Activated CD8-positive, alpha-beta memory T cell treated with anti-CD3 and anti-CD28 coated beads, Interleukin-2, amount 10 ng/mL, durations not matched to agents 7 days and 5 days (primary cell): Measurements from ENCODE around the gene SLC12A8. TPM values are rescaled to one million over a fixed set of nuclear protein-coding genes. Genes with fewer than 3 reads are reported as not detected.

Source experiments
- ATAC-seq: fragments of 150-1000 bp; cut with Tn5 transposase; one replicate; pipeline ENCODE4 v1.10.0; 2021; ENCODE audit warnings: moderate library complexity
- CTCF ChIA-PET: fragments of 350-600 bp; sonication (Branson Sonifier 250); formaldehyde crosslinking; loops from one replicate; lab custom pipeline; 2021; ENCODE audit warnings: antibody characterized with exemption; lab: Charles Lee
- DNase-seq: peaks from one replicate; pipeline ENCODE4 v3.0.0-alpha.2; 2020
- H3K27ac Mint-ChIP-seq: one replicate; pipeline ENCODE4 v1.8.0; 2021; ENCODE audit warnings: mild to moderate bottlenecking, mixed read lengths
- H3K27me3 Mint-ChIP-seq: one replicate; pipeline ENCODE4 v1.8.0; 2021; ENCODE audit warnings: mixed read lengths
- H3K36me3 Mint-ChIP-seq: one replicate; pipeline ENCODE4 v1.8.0; 2021; ENCODE audit warnings: mild to moderate bottlenecking, mixed read lengths
- H3K4me1 Mint-ChIP-seq: one replicate; pipeline ENCODE4 v1.8.0; 2021; ENCODE audit warnings: mixed read lengths
- H3K4me3 Mint-ChIP-seq: one replicate; pipeline ENCODE4 v1.8.0; 2021; ENCODE audit warnings: mild to moderate bottlenecking, moderate library complexity, mixed read lengths
- H3K9me3 Mint-ChIP-seq: one replicate; pipeline ENCODE4 v1.8.0; 2022; ENCODE audit warnings: low read depth, mixed read lengths
- total RNA-seq, 2 experiments: library from RNA; stranded (reverse); gene quantifications; one replicate each; pipeline ENCODE4 v1.2.3, GENCODE V29; 2021

Gene SLC12A8
- total RNA-seq, 2 experiments from 2014 or later = 1.3 to 4.3 TPM

DNA sequence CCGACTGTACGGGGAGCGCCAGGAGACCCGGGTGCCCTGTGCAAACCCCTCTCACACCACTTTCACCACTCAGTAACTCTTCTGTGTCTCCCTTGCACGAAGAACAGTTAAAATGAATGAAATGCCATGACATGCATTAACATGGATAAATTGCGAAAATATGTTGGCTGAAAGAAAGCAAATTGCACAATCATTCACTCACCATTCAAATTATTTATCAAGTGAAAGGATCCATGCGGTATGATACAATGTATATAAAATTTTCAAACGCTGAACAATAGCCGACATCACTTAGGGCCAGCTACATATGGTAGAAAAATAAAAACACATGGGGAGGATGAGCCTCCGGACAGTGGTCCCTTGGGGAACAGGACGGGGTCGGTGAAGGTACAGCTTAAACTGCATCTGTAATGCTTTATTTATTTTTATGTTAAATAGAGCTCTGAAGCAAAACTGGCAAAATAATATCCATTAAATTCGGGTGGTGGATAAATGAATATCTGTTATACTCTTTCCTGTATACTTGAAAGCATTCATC, 45.9 kb downstream of the SLC12A8 start:
- CTCF ChIA-PET = interaction anchor here (0.7 kb wide), 1 partner anchor 270 kb away, joined by 3 read pairs; no protein-coding TSS in a partner anchor
- Mint-ChIP-seq H3K4me3 (no peak overlapping the region), H3K36me3 (no peaks in the 10 kb centered on the region), H3K9me3 (no peaks in the 10 kb centered on the region), H3K27me3 (peaks cover 25% of the 10 kb centered on the region), H3K27ac (no peak overlapping the region), H3K4me1 (peaks cover 2% of the 10 kb centered on the region)
- DNase-seq = no peak
- no peak for ATAC-seq

- no peak for DNase-seq
- Mint-ChIP-seq H3K9me3 (no peaks in the 10 kb centered on the region), H3K4me1 (peaks cover 2% of the 10 kb centered on the region), H3K27ac (no peak overlapping the region), H3K4me3 (no peak overlapping the region), H3K27me3 (peaks cover 31% of the 10 kb centered on the region), H3K36me3 (no peaks in the 10 kb centered on the region)
- CTCF ChIA-PET = no interaction called here
- ATAC-seq = no peak
Measured at GRCh38 chr3:125165948-125166553, 46.5 kb downstream of the SLC12A8 start.

- H3K9me3 Mint-ChIP-seq = no peaks in the 10 kb centered on the region
- no peaks in the 10 kb centered on the region for H3K36me3 Mint-ChIP-seq
- DNase-seq (no peak), ATAC-seq (no peak)
- peaks cover 2% of the 10 kb centered on the region for H3K4me1 Mint-ChIP-seq
- H3K27me3 Mint-ChIP-seq = peaks cover 37% of the 10 kb centered on the region
- no peak overlapping the region for H3K4me3 Mint-ChIP-seq
- CTCF ChIA-PET = no interaction called here
- H3K27ac Mint-ChIP-seq = no peak overlapping the region
Measured at GRCh38 chr3:125165189-125165947, 47.2 kb downstream of the SLC12A8 start.

DNA sequence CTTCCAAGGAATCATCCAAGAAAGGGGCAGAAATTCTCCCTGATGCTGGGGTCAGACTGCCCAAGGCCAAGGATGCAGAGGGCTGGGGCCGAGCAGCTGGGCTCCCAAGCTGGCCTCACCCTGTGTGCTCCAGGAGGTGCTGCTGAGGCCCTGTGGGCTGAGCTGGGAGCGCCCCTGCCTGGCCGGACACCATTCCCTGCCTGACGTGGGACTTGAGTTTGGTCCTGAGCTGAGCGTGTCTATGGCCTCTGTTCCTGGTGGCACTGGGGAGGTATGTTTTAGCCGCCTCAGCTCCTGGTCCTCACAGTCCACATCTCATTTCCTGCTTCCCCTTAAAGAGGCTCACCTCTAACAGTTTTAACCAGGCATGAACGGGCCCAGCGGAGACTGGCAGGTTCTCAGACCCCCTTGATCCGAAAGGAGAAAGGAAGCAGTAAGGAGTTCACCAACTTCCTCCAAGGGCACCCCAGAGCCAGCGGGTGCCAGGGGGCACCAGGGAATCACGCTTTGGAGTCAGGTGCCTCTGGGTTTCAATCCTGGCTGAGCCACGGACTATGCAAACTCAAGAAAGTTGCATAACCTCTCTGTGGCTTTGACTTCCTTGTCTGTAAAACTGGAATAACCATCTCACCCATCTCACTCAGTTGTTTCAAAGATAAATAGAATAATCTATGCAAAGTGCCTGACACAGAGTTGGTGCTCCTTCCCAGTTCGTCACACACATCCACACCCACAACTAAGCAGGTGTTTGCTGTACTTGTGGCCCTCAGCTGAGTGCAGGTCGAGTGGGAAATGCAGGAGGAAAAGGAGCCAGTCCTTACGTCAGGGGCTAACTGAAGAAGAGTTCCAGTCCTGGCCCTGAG, 48.6 kb downstream of the SLC12A8 start:
- H3K27me3 Mint-ChIP-seq = peaks cover 33% of the 10 kb centered on the region
- CTCF ChIA-PET = no interaction called here
- H3K36me3 Mint-ChIP-seq = no peaks in the 10 kb centered on the region
- H3K9me3 Mint-ChIP-seq = no peaks in the 10 kb centered on the region
- no peak for ATAC-seq
- H3K4me1 Mint-ChIP-seq = peaks cover 2% of the 10 kb centered on the region
- DNase-seq = no peak
- no peak overlapping the region for H3K27ac Mint-ChIP-seq
- no peak overlapping the region for H3K4me3 Mint-ChIP-seq

GRCh38 chr3:125161607-125162219, 50.8 kb downstream of the SLC12A8 start:
- DNase-seq (no peak), ATAC-seq (no peak)
- CTCF ChIA-PET = interaction anchor here (0.8 kb wide), 1 partner anchor 11 kb away, joined by 3 read pairs; no protein-coding TSS in a partner anchor
- H3K27ac Mint-ChIP-seq = no peak overlapping the region
- H3K27me3 Mint-ChIP-seq = peaks cover 37% of the 10 kb centered on the region
- peaks cover 2% of the 10 kb centered on the region for H3K4me1 Mint-ChIP-seq
- H3K4me3 Mint-ChIP-seq = no peak overlapping the region
- no peaks in the 10 kb centered on the region for H3K9me3 Mint-ChIP-seq
- H3K36me3 Mint-ChIP-seq = no peaks in the 10 kb centered on the region

- ATAC-seq (no peak), DNase-seq (no peak)
- Mint-ChIP-seq H3K4me1 (peaks cover 2% of the 10 kb centered on the region), H3K4me3 (no peak overlapping the region), H3K27me3 (peaks cover 42% of the 10 kb centered on the region), H3K9me3 (no peaks in the 10 kb centered on the region), H3K27ac (no peak overlapping the region), H3K36me3 (no peaks in the 10 kb centered on the region)
- CTCF ChIA-PET = interaction anchor here (1.4 kb wide), 1 partner anchor 10 kb away, joined by 5 read pairs; no protein-coding TSS in a partner anchor
Measured at GRCh38 chr3:125160606-125161371, 51.8 kb downstream of the SLC12A8 start.

DNA sequence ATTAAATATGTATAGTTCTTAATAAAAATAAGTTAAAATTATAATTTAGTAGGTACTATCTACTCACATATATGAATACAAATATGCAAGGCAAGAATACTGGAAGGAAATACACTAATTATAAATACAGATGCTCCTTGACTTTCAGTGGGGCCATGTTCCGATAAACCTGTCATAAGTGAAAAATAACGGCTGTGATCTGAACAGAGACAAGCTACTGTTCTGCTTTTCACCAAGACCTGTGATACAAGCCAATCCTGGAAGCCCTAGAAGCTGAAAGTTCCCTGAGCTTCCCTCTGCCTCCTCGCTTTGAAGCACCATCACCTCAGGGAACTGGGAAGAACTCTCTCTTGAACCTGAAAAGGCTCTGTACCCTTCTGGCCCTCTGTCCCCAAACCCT, 55.4 kb downstream of the SLC12A8 start:
- H3K4me1 Mint-ChIP-seq = peaks cover 8% of the 10 kb centered on the region
- H3K36me3 Mint-ChIP-seq = no peaks in the 10 kb centered on the region
- ATAC-seq = no peak
- no peak overlapping the region for H3K4me3 Mint-ChIP-seq
- CTCF ChIA-PET = interaction anchor here (0.9 to 1.1 kb wide), 2 partner anchors 15 to 162 kb away, joined by 3 read pairs; no protein-coding TSS in a partner anchor
- no peaks in the 10 kb centered on the region for H3K9me3 Mint-ChIP-seq
- DNase-seq = no peak
- no peak overlapping the region for H3K27ac Mint-ChIP-seq
- peaks cover 53% of the 10 kb centered on the region for H3K27me3 Mint-ChIP-seq

DNA sequence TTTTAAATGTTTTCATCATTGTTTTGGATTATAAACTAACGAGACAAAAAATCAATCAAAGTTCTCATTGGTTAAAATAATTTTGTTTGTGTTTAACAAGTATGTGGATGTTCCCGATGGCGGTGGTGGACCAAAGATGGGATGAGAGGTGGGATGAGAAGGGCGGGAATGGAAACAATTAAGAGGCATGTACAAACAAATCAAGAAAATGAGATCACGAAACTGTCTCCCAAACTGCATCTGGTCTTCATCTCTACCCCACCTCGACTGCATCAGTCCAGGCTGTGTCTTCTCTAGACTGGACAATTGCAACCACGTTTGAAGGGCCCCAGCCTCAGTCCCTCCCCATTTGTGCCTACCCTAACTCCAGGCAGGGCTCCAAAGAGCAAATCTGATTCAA, 56.1 kb downstream of the SLC12A8 start:
- H3K27ac Mint-ChIP-seq = no peak overlapping the region
- ATAC-seq (no peak), DNase-seq (no peak)
- H3K36me3 Mint-ChIP-seq = no peaks in the 10 kb centered on the region
- H3K4me1 Mint-ChIP-seq = peaks cover 8% of the 10 kb centered on the region
- no peaks in the 10 kb centered on the region for H3K9me3 Mint-ChIP-seq
- peaks cover 52% of the 10 kb centered on the region for H3K27me3 Mint-ChIP-seq
- CTCF ChIA-PET = interaction anchor here (0.9 to 1.1 kb wide), 2 partner anchors 14 to 161 kb away, joined by 3 read pairs; no protein-coding TSS in a partner anchor
- H3K4me3 Mint-ChIP-seq = no peak overlapping the region

DNA sequence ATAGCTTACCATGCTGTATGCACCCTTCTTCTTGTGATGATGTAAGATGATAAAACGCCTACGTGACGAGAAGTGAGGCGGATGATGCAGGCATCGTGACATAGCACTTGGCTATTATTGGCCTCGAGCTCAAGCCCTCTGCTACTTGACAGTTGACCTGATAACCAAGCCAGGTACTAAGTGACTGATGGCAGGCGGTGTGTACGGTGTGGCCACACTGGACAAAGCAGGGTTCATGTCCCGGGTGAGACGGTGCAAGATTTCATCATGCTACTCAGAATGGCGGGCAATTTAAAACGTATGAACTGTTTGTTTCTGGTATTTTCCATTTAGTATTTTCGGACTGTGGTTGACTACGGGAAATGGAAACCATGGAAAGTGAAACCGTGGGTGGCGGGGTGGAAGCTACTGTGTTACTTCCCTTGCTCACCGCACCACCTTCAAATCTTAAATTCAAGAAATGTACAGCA, 57.7 kb downstream of the SLC12A8 start:
- DNase-seq (peak; percentile 74), ATAC-seq (no peak)
- H3K36me3 Mint-ChIP-seq = no peaks in the 10 kb centered on the region

GRCh38 chr3:125154110-125154509, 58.4 kb downstream of the SLC12A8 start:
- H3K27me3 Mint-ChIP-seq = peaks cover 49% of the 10 kb centered on the region
- DNase-seq (no peak), ATAC-seq (no peak)
- H3K4me1 Mint-ChIP-seq = peaks cover 12% of the 10 kb centered on the region
- no peak overlapping the region for H3K27ac Mint-ChIP-seq
- no peaks in the 10 kb centered on the region for H3K36me3 Mint-ChIP-seq
- CTCF ChIA-PET = interaction anchor here (1.9 kb wide), 1 partner anchor 11 kb away, joined by 10 read pairs; no protein-coding TSS in a partner anchor
- H3K4me3 Mint-ChIP-seq = no peak overlapping the region
- no peaks in the 10 kb centered on the region for H3K9me3 Mint-ChIP-seq

More for the DNA sequence above, 57.7 kb downstream of the SLC12A8 start:
- Mint-ChIP-seq H3K4me3 (peak overlapping the region; percentile 31), H3K27me3 (peaks cover 44% of the 10 kb centered on the region), H3K4me1 (peaks cover 12% of the 10 kb centered on the region), H3K9me3 (no peaks in the 10 kb centered on the region), H3K27ac (peak overlapping the region; percentile 77)
- CTCF ChIA-PET = interaction anchor here (1.9 kb wide), 1 partner anchor 12 kb away, joined by 10 read pairs; no protein-coding TSS in a partner anchor

DNA sequence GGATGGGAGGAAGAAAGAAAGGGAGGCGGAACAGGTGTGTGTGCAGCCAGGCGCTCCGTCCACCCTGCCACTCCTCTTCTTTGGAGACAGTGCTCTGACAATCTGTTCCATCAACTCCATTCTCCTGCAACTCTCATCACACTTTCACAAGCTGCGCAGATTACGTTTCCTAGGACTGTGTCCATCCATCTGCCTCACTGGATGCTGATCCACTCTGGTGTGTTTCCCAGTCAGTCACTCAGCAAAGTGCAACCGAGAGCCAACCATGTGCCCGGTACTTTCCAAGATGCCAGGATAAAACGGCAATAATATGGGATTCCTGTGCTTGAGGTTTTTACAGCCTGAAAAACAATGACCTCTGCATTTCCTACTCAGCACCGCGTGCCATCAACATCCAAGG, 59.6 kb downstream of the SLC12A8 start:
- CTCF ChIA-PET = no interaction called here
- ATAC-seq (no peak), DNase-seq (no peak)
- H3K9me3 Mint-ChIP-seq = no peaks in the 10 kb centered on the region
- peaks cover 12% of the 10 kb centered on the region for H3K4me1 Mint-ChIP-seq
- no peaks in the 10 kb centered on the region for H3K36me3 Mint-ChIP-seq
- peaks cover 47% of the 10 kb centered on the region for H3K27me3 Mint-ChIP-seq
- H3K4me3 Mint-ChIP-seq = no peak overlapping the region
- no peak overlapping the region for H3K27ac Mint-ChIP-seq

DNA sequence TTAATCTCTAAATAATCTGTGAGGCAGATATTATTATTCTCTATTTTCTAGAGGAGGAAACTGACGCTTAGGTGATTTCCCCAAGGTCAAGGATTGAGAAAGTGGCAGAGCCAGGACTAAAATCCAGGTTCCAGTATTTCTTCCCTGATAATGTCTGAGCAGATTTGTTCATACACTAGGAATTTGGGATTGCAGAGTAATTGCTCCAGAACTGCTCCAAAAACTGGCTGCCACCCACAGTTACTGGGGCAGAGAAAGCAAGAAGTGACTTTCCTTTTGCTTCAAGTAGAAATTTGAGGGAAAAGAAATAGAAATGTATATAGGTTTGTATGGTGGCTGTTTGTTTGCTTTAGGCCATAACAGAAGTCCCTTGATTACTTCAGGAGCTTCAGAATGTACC, 60.6 kb downstream of the SLC12A8 start:
- Mint-ChIP-seq H3K4me1 (peaks cover 17% of the 10 kb centered on the region), H3K27ac (no peak overlapping the region), H3K27me3 (peaks cover 39% of the 10 kb centered on the region), H3K9me3 (no peaks in the 10 kb centered on the region), H3K4me3 (no peak overlapping the region), H3K36me3 (no peaks in the 10 kb centered on the region)
- CTCF ChIA-PET = no interaction called here
- ATAC-seq = no peak
- DNase-seq = no peak
